ENCODE measurements around the gene SGPL1.
A peak's percentile ranks its signal among the peaks of the same experiment; 100 is the strongest.

SGPL1 gene

GRCh38 chr10:70791386-70792039 lies 24.2 kb upstream of the SGPL1 start:
- H3K4me3 ChIP-seq (ENCODE audit: low read length in 2 of 2) = no peak overlapping the region
- no peaks in the 10 kb centered on the region for H3K36me3 ChIP-seq (replicated peaks in 1 of 2; ENCODE audit: control insufficient read depth in 2 of 2, insufficient read depth in 2 of 2, low read length in 2 of 2)
- no peak for DNase-seq (ENCODE audit: low spot score)
- no peak overlapping the region for H3K9ac ChIP-seq (ENCODE audit: low read depth, low read length, poor library complexity)
- no peaks in the 10 kb centered on the region for H3K9me3 ChIP-seq (replicated peaks in 1 of 2; ENCODE audit: control insufficient read depth in 2 of 2, insufficient read depth in 1 of 2, low read depth in 1 of 2, low read length in 2 of 2)
- H3K4ac ChIP-seq (ENCODE audit: low read length) = no peak overlapping the region
- no peak overlapping the region for H3K14ac ChIP-seq (ENCODE audit: low read length)
- no peaks in the 10 kb centered on the region for H3K79me1 ChIP-seq (ENCODE audit: low read depth, low read length)
- H2AFZ ChIP-seq (ENCODE audit: low read length) = no peak overlapping the region
- no CpG with 5 or more reads among the region's 5 CpGs for WGBS, 2 donors (ENCODE audit: extremely low coverage in 2 of 2, insufficient read length in 2 of 2, insufficient replicate concordance in 1 of 2)
- H2BK120ac ChIP-seq (ENCODE audit: low read depth, low read length) = no peak overlapping the region
- H3K4me1 ChIP-seq (ENCODE audit: control insufficient read depth in 2 of 2, insufficient read depth in 1 of 2, low read depth in 1 of 2, low read length in 2 of 2) = no peaks in the 10 kb centered on the region
- no peak overlapping the region for H2BK5ac ChIP-seq (ENCODE audit: low read length)
- no peak overlapping the region for H4K8ac ChIP-seq (ENCODE audit: low read depth, low read length)
- no peak overlapping the region for H3K18ac ChIP-seq (ENCODE audit: low read length)
- H2BK12ac ChIP-seq (ENCODE audit: low read length) = no peak overlapping the region
- H3K4me2 ChIP-seq (ENCODE audit: insufficient read depth, low read length, poor library complexity, severe bottlenecking) = no peak overlapping the region
- H3K23ac ChIP-seq (ENCODE audit: low read depth, low read length, poor library complexity) = no peak overlapping the region
- H2AK5ac ChIP-seq (ENCODE audit: low read depth, low read length) = no peak overlapping the region
- peaks cover 0 to 37% (median 0%) of the 10 kb centered on the region in 3 experiments for H3K27me3 ChIP-seq (ENCODE audit: control insufficient read depth in 3 of 3, insufficient read depth in 3 of 3, low read depth in 1 of 3, low read length in 3 of 3)
- no peak overlapping the region for H3K27ac ChIP-seq (replicated peaks; ENCODE audit: low read length)
- H4K91ac ChIP-seq (ENCODE audit: low read depth, low read length, poor library complexity) = no peak overlapping the region
- H2BK15ac ChIP-seq (ENCODE audit: low read length) = no peak overlapping the region

- no peak overlapping the region for H3K27ac ChIP-seq (replicated peaks; ENCODE audit: low read length)
- no peak overlapping the region for H2AK5ac ChIP-seq (ENCODE audit: low read depth, low read length)
- no peak for DNase-seq (ENCODE audit: low spot score)
- H4K8ac ChIP-seq (ENCODE audit: low read depth, low read length) = no peak overlapping the region
- H3K36me3 ChIP-seq (replicated peaks in 1 of 2; ENCODE audit: control insufficient read depth in 2 of 2, insufficient read depth in 2 of 2, low read length in 2 of 2) = no peaks in the 10 kb centered on the region
- no peak overlapping the region for H3K4ac ChIP-seq (ENCODE audit: low read length)
- H3K23ac ChIP-seq (ENCODE audit: low read depth, low read length, poor library complexity) = no peak overlapping the region
- H3K9ac ChIP-seq (ENCODE audit: low read depth, low read length, poor library complexity) = no peak overlapping the region
- H3K4me2 ChIP-seq (ENCODE audit: insufficient read depth, low read length, poor library complexity, severe bottlenecking) = no peak overlapping the region
- no peak overlapping the region for H2BK15ac ChIP-seq (ENCODE audit: low read length)
- H2BK5ac ChIP-seq (ENCODE audit: low read length) = no peak overlapping the region
- H3K9me3 ChIP-seq (replicated peaks in 1 of 2; ENCODE audit: control insufficient read depth in 2 of 2, insufficient read depth in 1 of 2, low read depth in 1 of 2, low read length in 2 of 2) = no peaks in the 10 kb centered on the region
- no peak overlapping the region for H2AFZ ChIP-seq (ENCODE audit: low read length)
- H3K4me1 ChIP-seq (ENCODE audit: control insufficient read depth in 2 of 2, insufficient read depth in 1 of 2, low read depth in 1 of 2, low read length in 2 of 2) = no peaks in the 10 kb centered on the region
- H2BK12ac ChIP-seq (ENCODE audit: low read length) = no peak overlapping the region
- H2BK120ac ChIP-seq (ENCODE audit: low read depth, low read length) = no peak overlapping the region
- H3K4me3 ChIP-seq (ENCODE audit: low read length in 2 of 2) = no peak overlapping the region
- no peak overlapping the region for H4K91ac ChIP-seq (ENCODE audit: low read depth, low read length, poor library complexity)
- WGBS, 2 donors (ENCODE audit: extremely low coverage in 2 of 2, insufficient read length in 2 of 2, insufficient replicate concordance in 1 of 2) = no CpG with 5 or more reads among the region's 1 CpG
- no peak overlapping the region for H3K18ac ChIP-seq (ENCODE audit: low read length)
- H3K27me3 ChIP-seq (ENCODE audit: control insufficient read depth in 3 of 3, insufficient read depth in 3 of 3, low read depth in 1 of 3, low read length in 3 of 3) = peaks cover 0 to 28% (median 2%) of the 10 kb centered on the region in 3 experiments
- no peak overlapping the region for H3K14ac ChIP-seq (ENCODE audit: low read length)
- H3K79me1 ChIP-seq (ENCODE audit: low read depth, low read length) = no peaks in the 10 kb centered on the region
Observed at GRCh38 chr10:70795613-70796012, 20.1 kb upstream of the SGPL1 start.

GRCh38 chr10:70797840-70798239 lies 17.9 kb upstream of the SGPL1 start:
- H2BK120ac ChIP-seq (ENCODE audit: low read depth, low read length) = no peak overlapping the region
- no peak for DNase-seq (ENCODE audit: low spot score)
- H3K23ac ChIP-seq (ENCODE audit: low read depth, low read length, poor library complexity) = peak overlapping the region; percentile 92
- no peaks in the 10 kb centered on the region for H3K4me1 ChIP-seq (ENCODE audit: control insufficient read depth in 2 of 2, insufficient read depth in 1 of 2, low read depth in 1 of 2, low read length in 2 of 2)
- H3K79me1 ChIP-seq (ENCODE audit: low read depth, low read length) = no peaks in the 10 kb centered on the region
- no peak overlapping the region for H2AFZ ChIP-seq (ENCODE audit: low read length)
- H2BK12ac ChIP-seq (ENCODE audit: low read length) = no peak overlapping the region
- H3K9ac ChIP-seq (ENCODE audit: low read depth, low read length, poor library complexity) = no peak overlapping the region
- no peak overlapping the region for H3K14ac ChIP-seq (ENCODE audit: low read length)
- H2AK5ac ChIP-seq (ENCODE audit: low read depth, low read length) = no peak overlapping the region
- no CpG with 5 or more reads among the region's 7 CpGs for WGBS, 2 donors (ENCODE audit: extremely low coverage in 2 of 2, insufficient read length in 2 of 2, insufficient replicate concordance in 1 of 2)
- peak overlapping the region; percentile 52 for H4K8ac ChIP-seq (ENCODE audit: low read depth, low read length)
- no peak overlapping the region for H3K27ac ChIP-seq (replicated peaks; ENCODE audit: low read length)
- no peak overlapping the region for H3K4me2 ChIP-seq (ENCODE audit: insufficient read depth, low read length, poor library complexity, severe bottlenecking)
- H3K9me3 ChIP-seq (replicated peaks in 1 of 2; ENCODE audit: control insufficient read depth in 2 of 2, insufficient read depth in 1 of 2, low read depth in 1 of 2, low read length in 2 of 2) = no peaks in the 10 kb centered on the region
- no peak overlapping the region for H3K4ac ChIP-seq (ENCODE audit: low read length)
- H3K18ac ChIP-seq (ENCODE audit: low read length) = peak overlapping the region; percentile 71
- no peak overlapping the region for H2BK15ac ChIP-seq (ENCODE audit: low read length)
- H4K91ac ChIP-seq (ENCODE audit: low read depth, low read length, poor library complexity) = no peak overlapping the region
- H3K36me3 ChIP-seq (replicated peaks in 1 of 2; ENCODE audit: control insufficient read depth in 2 of 2, insufficient read depth in 2 of 2, low read length in 2 of 2) = no peaks in the 10 kb centered on the region
- H2BK5ac ChIP-seq (ENCODE audit: low read length) = no peak overlapping the region
- H3K4me3 ChIP-seq (ENCODE audit: low read length in 2 of 2) = no peak overlapping the region
- peaks cover 0 to 13% (median 2%) of the 10 kb centered on the region in 3 experiments for H3K27me3 ChIP-seq (ENCODE audit: control insufficient read depth in 3 of 3, insufficient read depth in 3 of 3, low read depth in 1 of 3, low read length in 3 of 3)

- Histone ChIP-seq H2AK5ac (ENCODE audit: low read depth, low read length) (no peak overlapping the region), H4K8ac (ENCODE audit: low read depth, low read length) (no peak overlapping the region), H3K14ac (ENCODE audit: low read length) (no peak overlapping the region), H3K4ac (ENCODE audit: low read length) (no peak overlapping the region), H2BK120ac (ENCODE audit: low read depth, low read length) (no peak overlapping the region), H3K18ac (ENCODE audit: low read length) (no peak overlapping the region), H3K23ac (ENCODE audit: low read depth, low read length, poor library complexity) (no peak overlapping the region), H3K27ac (replicated peaks; ENCODE audit: low read length) (no peak overlapping the region), H2BK5ac (ENCODE audit: low read length) (no peak overlapping the region), H4K91ac (ENCODE audit: low read depth, low read length, poor library complexity) (no peak overlapping the region), H2BK15ac (ENCODE audit: low read length) (no peak overlapping the region), H3K4me3 (ENCODE audit: low read length in 2 of 2) (no peak overlapping the region), H3K79me1 (ENCODE audit: low read depth, low read length) (no peaks in the 10 kb centered on the region), H2AFZ (ENCODE audit: low read length) (no peak overlapping the region), H3K36me3 (replicated peaks in 1 of 2; ENCODE audit: control insufficient read depth in 2 of 2, insufficient read depth in 2 of 2, low read length in 2 of 2) (no peaks in the 10 kb centered on the region), H2BK12ac (ENCODE audit: low read length) (no peak overlapping the region), H3K4me1 (ENCODE audit: control insufficient read depth in 2 of 2, insufficient read depth in 1 of 2, low read depth in 1 of 2, low read length in 2 of 2) (no peaks in the 10 kb centered on the region), H3K9me3 (replicated peaks in 1 of 2; ENCODE audit: control insufficient read depth in 2 of 2, insufficient read depth in 1 of 2, low read depth in 1 of 2, low read length in 2 of 2) (no peaks in the 10 kb centered on the region), H3K4me2 (ENCODE audit: insufficient read depth, low read length, poor library complexity, severe bottlenecking) (no peak overlapping the region), H3K27me3 (ENCODE audit: control insufficient read depth in 3 of 3, insufficient read depth in 3 of 3, low read depth in 1 of 3, low read length in 3 of 3) (peaks cover 0 to 5% (median 2%) of the 10 kb centered on the region in 3 experiments), H3K9ac (ENCODE audit: low read depth, low read length, poor library complexity) (no peak overlapping the region)
- no CpG with 5 or more reads among the region's 5 CpGs for WGBS, 2 donors (ENCODE audit: extremely low coverage in 2 of 2, insufficient read length in 2 of 2, insufficient replicate concordance in 1 of 2)
- DNase-seq (ENCODE audit: low spot score) = no peak
Observed at GRCh38 chr10:70799124-70799523, 16.6 kb upstream of the SGPL1 start.
